HL-60 (cell line): ENCODE results near the gene PTPRJ.

Experiments used
- CTCF ChIP-seq: IDR thresholded peaks from one replicate; pipeline ENCODE4 v1.5.1; 2011; ENCODE audit warnings: low read length, control low read depth, inconsistent platforms; ENCODE audit not compliant: insufficient read depth
- GABPA ChIP-seq: IDR thresholded peaks from 2 replicates; pipeline ENCODE4 v1.6.1; 2012; ENCODE audit warnings: low read depth
- SPI1 ChIP-seq: IDR thresholded peaks from 2 replicates; pipeline ENCODE4 v1.6.1; 2012; ENCODE audit warnings: low read depth, mild to moderate bottlenecking, borderline replicate concordance

- no peak for TF ChIP-seq SPI1
- no peak for TF ChIP-seq CTCF
- no peak for TF ChIP-seq GABPA
Observed at GRCh38 chr11:48008951-48009270, 28.6 kb downstream of the PTPRJ start.
